HPDE6-E6E7 (cell line): ENCODE data around the gene ACTRT2.

ENCODE experiments used
- DNase-seq: peaks from one replicate; pipeline ENCODE4 v3.0.0; 2011; ENCODE audit warnings: missing footprints; ENCODE audit errors: extremely low spot score

ACTRT2 gene

DNA sequence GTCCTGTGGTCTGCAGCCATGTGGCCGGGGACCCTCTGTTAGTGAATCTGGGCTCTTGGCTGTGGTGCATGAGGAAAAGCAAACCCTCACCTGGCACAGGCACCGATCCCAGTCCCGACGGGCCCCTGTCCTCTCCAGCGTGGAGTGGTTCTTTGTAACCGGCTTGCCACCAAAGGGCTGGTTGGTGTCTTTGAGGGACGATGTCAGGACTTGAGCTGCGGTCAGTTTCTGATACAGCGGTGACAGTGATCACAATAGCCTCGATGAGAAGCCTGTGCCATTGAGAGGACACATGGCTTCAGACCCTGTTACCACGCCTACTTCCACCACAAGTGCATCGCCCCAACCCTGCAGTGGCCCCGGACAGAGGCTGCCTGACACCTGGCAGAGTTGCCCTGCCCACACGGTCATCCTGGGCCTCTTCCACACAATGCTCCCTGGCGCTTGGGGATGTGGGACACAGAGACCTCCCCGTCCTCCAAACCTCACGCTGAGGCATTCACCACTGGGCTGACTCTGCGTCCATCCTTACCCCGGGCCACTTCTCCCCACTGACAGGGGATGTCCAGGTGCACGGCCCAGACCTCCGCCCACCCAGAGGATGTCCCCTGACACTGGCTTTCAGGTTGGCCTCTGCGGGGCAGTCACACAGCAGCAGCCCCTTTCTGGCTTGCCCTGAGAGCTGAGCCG, 18.8 kb upstream of the ACTRT2 start:
- DNase-seq = no peak

DNA sequence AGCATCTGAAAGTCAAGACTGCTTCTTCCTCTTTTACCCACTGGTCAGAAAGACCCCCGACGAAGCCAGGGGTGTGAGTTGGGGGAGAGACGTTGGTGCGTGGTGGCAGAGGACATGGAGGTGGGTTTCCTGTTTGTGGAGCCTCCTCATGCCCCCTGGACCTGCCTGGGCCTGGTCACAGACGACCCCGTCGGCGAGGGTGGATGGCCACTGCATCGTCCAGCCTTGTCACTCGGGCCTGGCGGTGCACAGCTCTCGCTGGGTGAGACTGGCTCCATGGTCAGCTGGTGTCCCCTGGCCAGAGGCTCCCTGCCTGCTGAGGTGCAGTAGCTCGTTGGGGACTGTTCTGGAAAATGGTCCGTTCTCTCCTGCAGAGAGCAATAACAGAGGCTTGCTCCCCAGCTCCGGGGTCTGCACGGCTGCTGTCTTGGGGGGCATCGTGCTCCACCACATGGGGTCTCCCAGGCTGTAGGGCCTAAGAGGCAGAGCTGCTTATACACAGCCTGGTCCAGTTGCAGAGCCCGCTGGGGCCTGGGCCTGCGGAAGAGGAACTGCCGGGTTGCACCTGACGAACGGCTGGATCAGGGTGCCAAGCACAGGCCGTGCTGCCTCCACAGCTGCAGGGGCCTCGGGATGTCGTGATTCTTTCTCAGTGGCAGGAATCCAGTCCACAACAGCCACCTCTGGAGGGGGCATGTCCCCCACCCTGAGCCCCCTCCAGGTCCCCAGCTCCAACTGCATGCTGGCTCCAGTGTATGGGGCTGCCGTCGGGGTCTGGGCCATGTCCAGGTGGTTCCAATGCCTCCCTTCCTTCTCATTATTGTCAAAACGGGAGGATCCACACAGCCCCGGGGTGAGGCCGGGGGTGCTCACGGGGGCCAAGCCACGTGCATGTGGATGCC, 18.0 kb upstream of the ACTRT2 start:
- no peak for DNase-seq

DNA sequence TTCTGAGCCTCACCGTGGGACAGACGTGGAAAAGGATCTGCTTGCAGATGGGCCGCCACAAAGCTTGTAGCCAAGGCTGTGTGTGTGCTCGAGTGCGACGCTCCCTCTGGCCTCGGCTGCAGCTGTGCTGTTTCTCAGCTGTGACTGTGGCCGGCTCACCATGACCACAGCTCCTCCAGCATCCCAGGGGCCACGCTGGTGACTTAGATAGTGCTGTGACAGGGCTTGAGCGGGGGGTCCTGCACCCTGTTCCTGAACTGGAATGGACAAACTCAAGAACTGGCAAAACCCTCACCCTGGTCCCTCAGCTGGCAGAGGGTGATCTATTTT, 17.4 kb upstream of the ACTRT2 start:
- no peak for DNase-seq

DNA sequence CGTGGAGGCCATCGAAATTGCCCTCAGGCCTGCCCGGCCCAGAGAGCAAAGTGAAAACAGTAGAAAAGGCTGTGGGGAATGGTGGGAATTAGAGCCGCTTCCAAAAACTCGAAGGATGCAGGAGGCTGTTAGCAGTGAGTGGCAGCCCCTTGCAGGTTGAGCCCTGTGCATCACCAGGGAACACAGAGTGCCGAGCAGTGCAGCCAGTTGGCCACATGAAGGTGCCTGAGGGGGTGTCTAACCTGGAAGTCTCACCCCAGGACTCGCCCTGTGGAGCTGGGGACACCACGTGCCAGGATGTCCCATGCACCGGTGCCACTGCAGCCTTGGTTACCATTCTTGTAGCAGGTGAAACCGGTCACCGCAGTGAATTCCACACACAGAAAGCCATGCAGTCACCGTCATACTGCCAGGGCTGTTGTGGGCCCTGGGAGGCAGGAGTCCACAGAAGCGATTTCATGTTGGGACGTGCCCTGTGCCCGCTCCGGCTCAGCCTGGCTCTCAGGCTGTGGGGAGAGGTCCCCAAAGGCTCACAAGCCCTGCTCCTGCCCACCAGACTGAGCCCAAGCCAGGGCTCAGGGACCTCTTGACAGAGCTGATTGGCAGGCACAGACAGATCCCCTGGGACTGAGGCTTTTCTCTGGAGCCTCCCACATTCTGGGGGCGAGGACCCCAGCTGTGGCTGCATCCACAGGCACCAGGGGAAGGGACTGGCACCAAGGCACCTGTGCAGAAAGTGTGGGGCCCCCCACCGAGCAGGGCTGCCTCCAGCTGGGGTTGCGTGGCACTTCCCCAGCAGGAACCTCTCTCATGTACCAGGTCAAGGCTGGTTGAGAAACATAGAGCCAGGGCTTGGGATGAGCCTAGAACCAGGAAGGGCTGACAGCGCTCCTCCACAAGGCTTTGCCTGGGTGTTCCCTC, 16.7 kb upstream of the ACTRT2 start:
- DNase-seq = no peak

DNA sequence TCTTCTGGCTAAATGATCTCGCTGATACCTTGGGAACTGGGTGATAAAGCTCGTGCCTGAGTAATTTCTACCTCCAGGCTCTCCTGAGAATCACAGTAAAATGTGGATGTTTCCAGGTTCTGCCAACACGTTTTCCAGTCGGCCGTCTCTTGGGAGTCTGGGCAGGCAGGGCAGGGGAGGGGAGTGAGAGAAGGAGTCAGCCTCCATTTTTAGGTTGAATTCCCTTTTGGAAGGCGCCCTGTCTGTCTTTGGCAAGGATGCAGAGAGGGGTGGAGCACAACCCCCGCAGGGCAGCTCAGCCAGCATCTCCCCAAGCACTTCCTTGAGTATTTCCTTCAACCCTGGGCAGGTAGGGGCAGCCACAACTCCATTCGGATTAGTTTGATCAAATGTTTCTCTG, 15.5 kb upstream of the ACTRT2 start:
- no peak for DNase-seq

DNA sequence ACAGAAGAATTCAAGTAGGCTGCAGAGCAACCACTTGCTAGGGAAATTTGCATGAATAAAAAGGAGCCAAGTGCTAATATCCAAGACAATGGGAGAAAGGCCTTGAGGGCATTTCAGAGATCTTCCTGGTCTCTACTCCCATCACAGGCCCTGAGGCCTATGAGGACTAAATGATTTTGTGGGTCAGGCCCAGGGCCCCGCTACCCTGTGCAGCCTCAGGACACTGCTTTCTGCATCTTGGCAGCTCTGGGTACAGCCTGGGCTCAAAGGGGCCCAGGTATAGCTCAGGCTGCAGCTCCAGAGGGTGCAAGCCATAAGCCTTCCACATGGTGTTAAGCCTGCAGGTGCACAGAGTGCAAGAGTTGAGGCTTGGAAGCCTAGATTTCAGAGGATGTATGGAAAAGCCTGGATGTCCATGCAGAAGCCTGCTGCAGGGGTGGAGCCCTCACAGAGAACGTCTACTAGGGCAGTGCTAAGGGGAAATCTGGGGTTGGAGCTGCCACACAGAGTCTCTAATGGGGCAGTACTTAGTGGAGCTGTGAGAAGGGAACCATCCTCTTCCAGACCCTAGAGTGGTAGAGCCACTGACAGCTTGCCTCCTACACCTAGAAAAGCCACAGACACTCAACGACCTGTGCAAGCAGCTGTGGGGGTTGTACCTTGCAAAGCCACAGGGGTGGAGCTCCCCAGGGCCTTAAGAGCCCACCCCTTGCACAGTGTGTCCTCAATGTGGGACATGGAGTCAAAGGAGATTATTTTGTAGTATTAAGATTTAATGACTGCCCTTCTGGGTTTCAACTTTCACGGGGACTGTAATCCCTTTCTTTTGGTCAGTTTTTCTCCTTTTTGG, 13.7 kb upstream of the ACTRT2 start:
- DNase-seq = no peak

DNA sequence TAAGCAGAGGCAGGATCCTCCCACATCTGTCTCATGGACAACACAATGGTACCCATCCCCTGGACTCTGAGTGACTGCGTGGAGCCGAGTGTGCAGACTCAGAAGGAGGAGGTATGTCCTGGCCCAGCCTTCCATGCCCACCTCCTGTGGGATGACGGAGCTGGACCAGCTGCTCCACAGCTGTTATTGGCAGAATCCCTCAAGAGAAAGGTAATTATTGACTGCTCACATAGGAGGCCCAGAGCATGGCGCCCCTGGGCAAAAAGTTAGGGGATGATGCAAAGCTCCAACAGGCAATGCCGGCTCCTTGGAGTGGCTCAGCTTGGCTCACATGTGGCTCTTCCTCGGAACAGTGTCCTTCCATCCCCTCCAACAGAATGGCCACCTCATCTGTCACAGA, 12.2 kb upstream of the ACTRT2 start:
- DNase-seq = no peak

DNA sequence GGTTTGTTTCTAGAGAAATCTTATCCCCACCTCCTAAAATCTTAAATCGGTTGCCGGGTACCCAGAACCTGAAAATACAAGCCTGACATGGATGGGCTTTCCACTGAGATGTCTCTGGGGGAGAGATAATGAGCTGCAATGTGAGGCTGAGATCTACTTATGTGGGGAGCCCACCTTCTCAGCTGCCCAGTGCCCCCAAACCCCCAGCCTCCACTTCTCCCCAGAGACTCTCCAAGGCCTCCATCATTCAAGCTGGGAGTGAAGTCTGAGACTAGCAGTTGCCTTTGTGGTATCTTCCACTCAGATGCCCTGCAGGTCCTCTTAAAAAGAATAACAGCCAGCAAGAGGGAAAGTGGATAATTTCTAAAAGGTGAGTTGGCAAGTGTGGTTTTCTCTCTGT, 11.7 kb upstream of the ACTRT2 start:
- DNase-seq = no peak

DNA sequence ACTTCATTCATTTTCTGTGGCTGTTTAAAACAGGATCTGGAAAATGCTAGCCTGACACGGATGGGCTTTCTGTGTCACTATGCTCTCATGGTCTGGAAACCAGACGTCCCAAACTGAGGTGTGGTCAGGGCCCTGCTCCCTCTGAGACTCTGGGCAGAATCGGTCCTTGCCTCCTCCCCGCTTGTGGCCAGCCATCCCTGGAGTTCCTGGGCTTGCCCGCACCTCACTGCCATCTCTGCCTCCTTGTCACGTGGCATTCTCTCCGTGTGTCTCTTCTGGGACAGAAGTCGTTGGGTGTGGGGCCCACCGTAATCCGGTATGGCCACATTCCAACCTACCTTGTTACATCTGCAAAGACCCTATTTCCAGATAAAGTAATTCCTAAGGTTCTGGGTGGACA, 10.1 kb upstream of the ACTRT2 start:
- no peak for DNase-seq

DNA sequence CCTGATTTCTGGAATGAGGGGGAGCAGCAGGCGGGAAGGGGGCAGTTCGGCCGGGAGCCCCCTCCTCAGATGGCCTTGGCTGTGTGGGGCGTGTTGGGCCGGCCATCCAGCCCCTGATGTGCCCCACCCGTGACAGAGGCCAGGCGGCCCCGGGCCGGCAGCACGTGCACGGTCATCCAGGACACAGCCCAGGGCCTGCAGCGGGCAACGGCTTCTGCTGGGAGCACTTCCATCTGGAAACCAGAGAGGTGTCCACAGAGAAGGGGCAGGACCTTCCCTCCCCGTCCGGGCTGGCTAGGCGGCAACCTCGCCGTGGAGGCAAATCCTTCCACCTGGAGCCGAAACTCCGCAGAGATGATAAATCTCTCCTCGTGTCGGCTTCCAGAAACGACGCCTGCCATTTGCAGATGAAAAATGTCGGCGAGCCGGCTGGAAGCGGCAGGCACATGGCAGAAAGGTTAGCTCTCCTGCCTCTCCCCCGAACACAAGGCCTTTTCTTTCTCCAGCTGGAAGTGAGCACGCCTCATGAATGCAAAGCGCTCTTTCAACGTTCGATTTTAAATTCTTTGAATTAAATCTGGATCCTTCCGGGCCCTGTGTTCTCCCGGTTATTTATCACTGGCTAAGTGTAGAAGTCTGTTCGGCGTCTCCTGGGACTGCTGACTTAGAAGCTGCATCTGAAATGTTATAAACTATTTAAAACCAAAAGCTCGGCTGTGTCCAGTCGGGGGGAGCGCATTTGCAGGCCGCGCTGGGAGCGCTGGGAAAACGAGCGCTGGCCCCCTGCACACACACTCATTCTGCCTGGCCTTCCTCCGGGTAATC, 9.4 kb upstream of the ACTRT2 start:
- no peak for DNase-seq

DNA sequence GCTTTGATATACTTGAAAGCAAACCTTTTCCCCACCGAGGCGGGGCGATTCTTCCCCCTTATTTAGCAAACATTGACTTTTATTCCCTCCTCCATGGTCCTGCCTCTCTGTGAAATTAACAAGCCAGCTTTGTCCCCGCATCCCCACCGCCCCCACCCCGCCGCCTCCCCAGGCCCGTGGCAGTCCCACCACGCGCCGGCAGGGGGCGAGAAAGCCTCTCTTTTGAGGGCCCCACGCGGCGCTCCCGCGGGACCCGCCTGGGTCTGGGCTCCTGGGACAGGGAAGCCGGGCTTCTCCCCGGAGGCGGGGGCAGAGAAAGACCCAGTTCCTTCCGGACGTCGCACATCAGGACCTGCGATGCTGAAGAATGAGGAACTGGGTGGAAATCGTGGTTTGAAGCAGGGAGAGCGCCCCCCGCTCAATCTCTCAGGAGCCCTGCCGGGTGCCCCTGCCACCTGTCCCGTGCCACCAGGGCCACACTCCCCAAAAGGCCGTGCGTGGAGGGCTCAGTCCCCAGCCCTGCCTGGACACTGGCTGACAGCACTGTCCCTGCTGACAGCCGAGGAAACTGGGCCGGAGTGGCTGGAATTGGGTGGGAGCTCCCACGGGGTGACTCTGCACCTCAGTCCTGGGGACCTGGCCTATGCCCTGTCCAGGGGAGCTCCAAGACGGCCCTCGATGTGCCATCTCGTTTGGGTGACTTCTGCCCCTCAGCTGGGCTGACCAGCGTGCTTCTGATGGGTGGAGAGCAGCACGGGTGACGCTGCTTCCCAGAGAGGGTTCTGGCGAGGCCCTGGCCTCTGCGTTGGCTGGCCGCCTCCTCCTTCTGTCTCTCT, 8.6 kb upstream of the ACTRT2 start:
- no peak for DNase-seq

DNA sequence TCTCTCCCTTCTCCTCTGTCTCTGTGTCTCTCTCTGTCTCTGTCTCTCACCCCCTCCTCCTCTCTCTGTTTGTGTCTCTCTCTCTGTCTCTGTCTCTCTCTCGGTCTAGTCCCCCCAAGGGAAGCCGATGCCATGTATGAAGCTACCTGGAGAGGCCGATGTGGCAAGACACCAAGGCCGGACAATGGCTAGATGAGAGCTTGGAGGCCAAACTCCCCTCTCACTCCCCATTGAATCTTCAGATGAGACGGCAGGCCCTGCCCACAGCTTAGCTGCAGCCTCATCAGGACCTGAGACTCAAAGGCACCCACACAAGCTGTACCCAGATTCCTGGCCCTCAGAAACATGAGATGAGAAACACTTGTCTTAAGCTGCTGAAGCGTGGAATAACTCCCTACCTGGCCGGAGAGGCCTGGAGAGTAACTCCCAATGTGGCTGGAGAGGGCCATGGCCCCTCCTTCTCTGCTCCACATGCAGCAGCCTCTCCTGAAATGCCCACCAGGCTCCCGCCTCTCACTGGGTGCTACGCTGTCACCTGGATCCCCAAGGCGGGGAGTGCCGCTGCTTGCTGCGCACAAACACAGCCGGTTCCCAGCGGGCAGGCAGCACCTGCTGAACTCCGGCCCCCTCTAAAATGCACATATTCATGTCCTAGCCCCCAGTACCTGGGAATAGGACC, 7.8 kb upstream of the ACTRT2 start:
- DNase-seq = no peak

DNA sequence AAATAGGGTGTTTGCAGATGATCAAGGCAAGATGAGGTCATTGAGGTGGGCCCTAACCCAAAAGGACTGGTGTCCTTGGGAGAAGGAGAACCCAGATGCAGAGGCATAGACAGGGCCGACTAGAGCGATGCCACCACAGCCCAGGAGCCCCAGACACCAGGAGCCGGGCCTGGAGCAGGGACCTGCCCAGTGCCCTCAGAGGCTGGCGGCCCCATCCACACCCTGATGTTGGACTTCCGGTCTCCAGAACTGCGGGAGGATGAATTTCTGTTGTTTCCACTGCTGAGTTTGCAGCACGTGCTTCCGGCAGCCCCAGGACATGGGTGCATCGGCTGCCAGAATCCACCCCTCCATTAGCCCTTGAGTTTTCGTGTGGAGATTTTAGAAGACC, 7.2 kb upstream of the ACTRT2 start:
- no peak for DNase-seq

DNA sequence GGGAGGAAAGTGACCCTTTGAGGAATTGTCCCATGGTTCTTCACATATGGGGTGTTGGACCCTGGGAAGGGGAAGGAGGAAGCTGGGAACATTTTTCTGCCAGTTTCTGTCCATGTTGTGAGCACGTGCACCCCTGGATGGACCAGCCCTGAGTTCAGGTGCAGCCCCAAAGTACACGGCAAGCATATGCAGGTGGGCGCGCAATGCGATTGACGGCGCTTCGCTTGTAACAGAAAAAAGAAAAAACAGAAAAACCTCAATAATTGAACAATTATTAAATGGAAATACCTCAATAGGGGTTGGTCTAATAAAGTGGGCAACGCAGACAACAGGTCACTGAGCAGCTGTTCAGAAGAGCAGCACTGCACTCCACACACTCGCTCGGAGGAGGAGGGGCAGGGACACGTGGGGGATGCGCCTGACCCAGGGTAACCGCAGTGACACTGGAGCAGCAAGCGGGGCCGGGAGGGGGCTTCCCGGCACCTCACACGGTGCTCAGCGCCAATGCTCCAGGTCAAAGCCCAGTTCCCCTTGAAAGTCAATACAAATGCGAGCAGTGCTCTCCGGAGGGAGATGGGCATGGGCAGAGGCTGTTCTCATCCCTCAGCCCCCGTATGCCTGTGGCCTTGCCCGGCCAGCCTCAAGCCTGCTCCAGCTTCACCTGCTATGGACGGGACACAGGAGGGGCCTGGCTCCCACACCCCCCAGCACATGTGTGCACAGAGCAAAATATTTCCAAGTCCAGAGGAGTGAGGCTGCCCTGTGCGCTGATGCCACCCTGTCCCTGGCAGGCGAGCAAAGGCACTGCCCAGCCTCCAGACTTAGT, 6.6 kb upstream of the ACTRT2 start:
- DNase-seq = no peak

DNA sequence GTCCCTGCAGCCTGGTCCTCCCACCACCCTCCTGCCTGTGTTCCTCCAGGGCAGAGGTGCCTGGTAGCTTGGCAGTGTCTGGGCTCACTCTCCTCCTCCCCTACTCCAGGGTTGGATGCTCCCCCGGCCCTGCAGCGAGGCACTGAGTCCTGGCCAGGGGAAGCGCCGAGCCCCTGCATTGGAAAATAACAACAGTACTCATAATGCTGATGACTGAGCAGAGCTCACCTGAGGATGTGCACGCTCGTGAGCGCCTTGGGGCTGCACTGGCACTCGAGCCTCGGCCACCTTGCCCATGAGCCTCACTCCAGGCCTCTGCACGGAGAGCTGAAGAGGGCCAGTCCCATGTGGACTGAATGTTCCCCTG, 6.0 kb upstream of the ACTRT2 start:
- DNase-seq = no peak

DNA sequence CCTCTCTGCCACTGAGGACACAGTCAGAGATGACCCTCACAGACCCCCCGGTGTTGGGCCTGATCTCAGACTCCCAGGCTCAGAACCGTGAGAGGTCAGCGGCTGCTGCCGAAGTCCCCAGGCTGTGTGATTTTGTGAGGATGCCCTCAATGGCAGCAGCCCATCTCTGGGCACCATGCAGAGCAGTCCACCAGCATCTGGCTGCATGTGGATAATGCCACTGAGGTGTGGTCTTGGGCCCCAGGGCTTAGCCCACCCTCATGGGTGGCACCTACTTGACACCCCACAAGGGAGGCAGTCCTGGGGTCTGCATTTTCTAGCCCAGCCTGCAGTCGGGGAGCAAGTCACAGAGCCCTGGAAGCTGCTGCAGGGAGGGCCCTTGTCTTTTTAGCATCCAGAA, 5.5 kb upstream of the ACTRT2 start:
- no peak for DNase-seq

DNA sequence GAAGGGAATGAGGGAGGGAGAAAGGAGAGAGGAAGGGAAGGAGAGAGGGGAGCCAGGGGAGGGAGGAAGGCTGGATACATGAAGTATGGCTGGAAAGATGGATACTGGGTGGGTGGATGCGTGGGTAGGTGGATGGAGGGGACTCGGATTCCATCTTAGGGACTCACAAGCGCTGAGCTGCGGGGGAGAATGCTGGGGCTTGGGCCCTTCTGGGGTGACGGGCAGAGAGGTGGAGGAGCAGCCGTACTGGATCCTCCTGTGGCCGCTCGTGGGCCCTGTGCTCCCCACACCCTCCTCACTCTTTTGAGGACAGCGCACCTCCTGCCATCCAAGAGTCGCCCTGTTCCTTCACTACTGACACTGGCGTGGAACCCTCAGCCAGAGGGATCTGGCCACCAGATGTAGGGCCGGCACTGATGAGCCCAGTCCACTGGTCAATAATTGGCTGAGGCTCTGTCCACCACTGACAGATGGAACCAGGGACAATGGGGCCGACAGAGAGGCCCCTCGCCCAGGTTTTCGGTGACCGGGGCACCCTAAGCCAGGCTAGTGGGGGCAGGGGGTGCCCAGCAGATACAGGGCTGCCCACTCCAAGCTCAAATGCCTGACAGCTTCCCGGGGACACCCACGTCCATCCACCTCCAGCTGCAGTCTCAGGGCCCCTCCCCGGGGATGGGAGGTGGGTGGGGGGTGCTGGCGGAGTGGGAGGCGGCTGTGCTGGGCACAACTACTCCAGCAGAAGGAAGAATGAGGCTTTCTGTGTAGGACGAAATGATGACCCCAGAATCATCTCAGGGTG, 4.4 kb upstream of the ACTRT2 start:
- no peak for DNase-seq
